Measurements from ENCODE around the gene STX4.

STX4 gene

GRCh38 chr16:31006589-31006988 lies 26.8 kb upstream of the STX4 start:
- no peaks in the 10 kb centered on the region for H3F3A ChIP-seq (ENCODE audit: insufficient read depth)
- no peak for TF ChIP-seq EZH2phosphoT487 (conservative IDR thresholded peaks at IDR 0.05; ENCODE audit: low read length)
- no peak for TF ChIP-seq CTCF (IDR thresholded peaks at IDR 0.05; ENCODE audit: insufficient read depth, low read length, poor library complexity, severe bottlenecking)

GRCh38 chr16:31007684-31008083 lies 25.7 kb upstream of the STX4 start:
- no peaks in the 10 kb centered on the region for H4K20me1 ChIP-seq (ENCODE audit: low read depth, low read length)
- H3K9ac ChIP-seq (ENCODE audit: low read length), result no peak overlapping the region
- H3K4me2 ChIP-seq (ENCODE audit: low read depth, low read length, poor library complexity, severe bottlenecking), result no peak overlapping the region
- H2AFZ ChIP-seq (ENCODE audit: low read depth, low read length, severe bottlenecking), result no peak overlapping the region
- no peak overlapping the region for H3K27ac ChIP-seq (ENCODE audit: low read depth, low read length)
- H3K9me3 ChIP-seq (ENCODE audit: insufficient read depth, low read length), result no peaks in the 10 kb centered on the region
- TF ChIP-seq CTCF (IDR thresholded peaks at IDR 0.05; ENCODE audit: insufficient read depth, low read length, poor library complexity, severe bottlenecking) (no peak), EZH2phosphoT487 (conservative IDR thresholded peaks at IDR 0.05; ENCODE audit: low read length) (no peak)
- H3K36me3 ChIP-seq (ENCODE audit: low read length), result no peaks in the 10 kb centered on the region
- no peaks in the 10 kb centered on the region for H3K79me2 ChIP-seq (ENCODE audit: insufficient read depth, low read length)
- no peaks in the 10 kb centered on the region for H3K27me3 ChIP-seq (ENCODE audit: low read length)
- no peak overlapping the region for H3K4me3 ChIP-seq (ENCODE audit: insufficient read depth, low read length, poor library complexity, severe bottlenecking)
- no peaks in the 10 kb centered on the region for H3F3A ChIP-seq (ENCODE audit: insufficient read depth)
- no peaks in the 10 kb centered on the region for H3K9me2 ChIP-seq (replicated peaks; ENCODE audit: insufficient read depth, low read length)

More at GRCh38 chr16:31006589-31006988, 26.8 kb upstream of the STX4 start:
- H3K4me2 ChIP-seq (ENCODE audit: low read depth, low read length, poor library complexity, severe bottlenecking), result no peak overlapping the region
- no peaks in the 10 kb centered on the region for H4K20me1 ChIP-seq (ENCODE audit: low read depth, low read length)
- no peaks in the 10 kb centered on the region for H3K36me3 ChIP-seq (ENCODE audit: low read length)
- no peak overlapping the region for H3K4me3 ChIP-seq (ENCODE audit: insufficient read depth, low read length, poor library complexity, severe bottlenecking)
- H2AFZ ChIP-seq (ENCODE audit: low read depth, low read length, severe bottlenecking), result no peak overlapping the region
- H3K27me3 ChIP-seq (ENCODE audit: low read length), result no peaks in the 10 kb centered on the region
- H3K9ac ChIP-seq (ENCODE audit: low read length), result no peak overlapping the region
- H3K27ac ChIP-seq (ENCODE audit: low read depth, low read length), result no peak overlapping the region
- no peaks in the 10 kb centered on the region for H3K79me2 ChIP-seq (ENCODE audit: insufficient read depth, low read length)
- H3K9me2 ChIP-seq (replicated peaks; ENCODE audit: insufficient read depth, low read length), result no peaks in the 10 kb centered on the region
- H3K9me3 ChIP-seq (ENCODE audit: insufficient read depth, low read length), result no peaks in the 10 kb centered on the region

GRCh38 chr16:31008149-31008548 lies 25.2 kb upstream of the STX4 start:
- no peaks in the 10 kb centered on the region for H4K20me1 ChIP-seq (ENCODE audit: low read depth, low read length)
- TF ChIP-seq CTCF (IDR thresholded peaks at IDR 0.05; ENCODE audit: insufficient read depth, low read length, poor library complexity, severe bottlenecking), result no peak
- TF ChIP-seq EZH2phosphoT487 (conservative IDR thresholded peaks at IDR 0.05; ENCODE audit: low read length), result no peak
- H3K9me3 ChIP-seq (ENCODE audit: insufficient read depth, low read length), result no peaks in the 10 kb centered on the region

More at GRCh38 chr16:31008149-31008548, 25.2 kb upstream of the STX4 start:
- Histone ChIP-seq H2AFZ (ENCODE audit: low read depth, low read length, severe bottlenecking) (no peak overlapping the region), H3K9ac (ENCODE audit: low read length) (no peak overlapping the region), H3K9me2 (replicated peaks; ENCODE audit: insufficient read depth, low read length) (no peaks in the 10 kb centered on the region), H3K27ac (ENCODE audit: low read depth, low read length) (no peak overlapping the region), H3K36me3 (ENCODE audit: low read length) (no peaks in the 10 kb centered on the region), H3K27me3 (ENCODE audit: low read length) (no peaks in the 10 kb centered on the region), H3K4me3 (ENCODE audit: insufficient read depth, low read length, poor library complexity, severe bottlenecking) (no peak overlapping the region), H3F3A (ENCODE audit: insufficient read depth) (no peaks in the 10 kb centered on the region), H3K4me2 (ENCODE audit: low read depth, low read length, poor library complexity, severe bottlenecking) (no peak overlapping the region), H3K79me2 (ENCODE audit: insufficient read depth, low read length) (no peaks in the 10 kb centered on the region)

All from SU-DHL-6 (cell line).